ENCODE data around the gene INTS6L.
"Not testable (repeated sequence)": the region's sequence is repeated elsewhere in the genome, so short reads cannot be mapped to it uniquely, and the experiment has no call there.

The INTS6L gene

GRCh38 chrX:135528756-135529155 lies 8.3 kb downstream of the INTS6L start:
- DNase-seq, result no peak

- DNase-seq, result no peak
Observed at GRCh38 chrX:135530097-135530496, 9.6 kb downstream of the INTS6L start.

- no peak for DNase-seq
Observed at GRCh38 chrX:135531813-135532212, 11.4 kb downstream of the INTS6L start.

- no peak for DNase-seq
Observed at GRCh38 chrX:135535077-135535940, 14.8 kb downstream of the INTS6L start.

GRCh38 chrX:135536877-135537276 lies 16.4 kb downstream of the INTS6L start:
- no peak for DNase-seq

- DNase-seq, result no peak
Observed at GRCh38 chrX:135541351-135541750, 20.9 kb downstream of the INTS6L start.

GRCh38 chrX:135543172-135543571 lies 22.7 kb downstream of the INTS6L start:
- no peak for DNase-seq

- no peak for DNase-seq
Observed at GRCh38 chrX:135543924-135544323, 23.5 kb downstream of the INTS6L start.

- DNase-seq, result no peak
Observed at GRCh38 chrX:135544338-135544948, 24.0 kb downstream of the INTS6L start.

- DNase-seq, result no peak
Observed at GRCh38 chrX:135547767-135548166, 27.3 kb downstream of the INTS6L start.

- no peak for DNase-seq
Observed at GRCh38 chrX:135549519-135549918, 29.1 kb downstream of the INTS6L start.

GRCh38 chrX:135556055-135556454 lies 35.6 kb downstream of the INTS6L start:
- no peak for DNase-seq

GRCh38 chrX:135557344-135557743 lies 36.9 kb downstream of the INTS6L start:
- DNase-seq, result no peak

GRCh38 chrX:135572436-135572835 lies 52.0 kb downstream of the INTS6L start:
- DNase-seq, result no peak

- no peak for DNase-seq
Observed at GRCh38 chrX:135581496-135581895, 61.0 kb downstream of the INTS6L start.

GRCh38 chrX:135585153-135585552 lies 64.7 kb downstream of the INTS6L start:
- DNase-seq, result no peak

GRCh38 chrX:135591871-135592270 lies 71.4 kb downstream of the INTS6L start:
- DNase-seq, result no peak

- DNase-seq, result not testable (repeated sequence)
Observed at GRCh38 chrX:135594049-135594448, 73.6 kb downstream of the INTS6L start.

- DNase-seq, result not testable (repeated sequence)
Observed at GRCh38 chrX:135594453-135594852, 74.0 kb downstream of the INTS6L start.

- DNase-seq, result no peak
Observed at GRCh38 chrX:135595543-135595942, 75.1 kb downstream of the INTS6L start.

- no peak for DNase-seq
Observed at GRCh38 chrX:135596495-135596894, 76.0 kb downstream of the INTS6L start.

- no peak for DNase-seq
Observed at GRCh38 chrX:135605906-135606305, 85.4 kb downstream of the INTS6L start.

GRCh38 chrX:135624408-135625204 lies 104.1 kb downstream of the INTS6L start:
- not testable (repeated sequence) for DNase-seq

GRCh38 chrX:135625995-135626394 lies 105.5 kb downstream of the INTS6L start:
- no peak for DNase-seq

All from kidney glomerular epithelial cell (primary cell).